ENCODE measurements around the gene MAP4K3.
"Not testable (repeated sequence)": the region's sequence is repeated elsewhere in the genome, so short reads cannot be mapped to it uniquely, and the experiment has no call there.

Gene MAP4K3

GRCh38 chr2:39395313-39395712 is 41.8 kb downstream of the MAP4K3 start:
- peaks cover 0 to 2% (median 0%) of the 10 kb centered on the region in 5 experiments for H3K9me3 ChIP-seq (ENCODE audit: control extremely low read depth in 1 of 5, control insufficient read depth in 4 of 5, insufficient read depth in 2 of 5, low read depth in 1 of 5, low read length in 4 of 5)
- 100% methylated on average over 1 of the region's 2 CpGs for WGBS (ENCODE audit: insufficient coverage)
- H3K4me1 ChIP-seq (ENCODE audit: control extremely low read depth in 1 of 4, control insufficient read depth in 4 of 4, insufficient read depth in 4 of 4, low read length in 3 of 4): no peaks in the 10 kb centered on the region
- DNase-seq: no peak
- no peaks in the 10 kb centered on the region for H3K27me3 ChIP-seq (replicated peaks in 2 of 5; ENCODE audit: control insufficient read depth in 4 of 5, insufficient read depth in 5 of 5, low read length in 4 of 5)
- H3K4me3 ChIP-seq (ENCODE audit: control insufficient read depth in 1 of 7, extremely low read depth in 1 of 7, insufficient read depth in 4 of 7, low read depth in 2 of 7, low read length in 6 of 7): no peak overlapping the region
- POLR2A ChIA-PET: no interaction called here
- CTCF ChIA-PET: interaction anchor here (1.2 kb wide), 1 partner anchor 11 kb away, joined by 3 read pairs; no protein-coding TSS in a partner anchor
- H3K36me3 ChIP-seq (ENCODE audit: control insufficient read depth in 4 of 4, insufficient read depth in 4 of 4, low read length in 3 of 4): peaks cover 0 to 3% (median 0%) of the 10 kb centered on the region in 4 experiments
- H3K27ac ChIP-seq (ENCODE audit: insufficient read depth in 1 of 2, low read depth in 1 of 2, low read length in 2 of 2, poor library complexity in 1 of 2, severe bottlenecking in 2 of 2): no peak overlapping the region

- Histone ChIP-seq H3K27ac (ENCODE audit: insufficient read depth in 1 of 2, low read depth in 1 of 2, low read length in 2 of 2, poor library complexity in 1 of 2, severe bottlenecking in 2 of 2) (no peak overlapping the region), H3K4me1 (ENCODE audit: control extremely low read depth in 1 of 4, control insufficient read depth in 4 of 4, insufficient read depth in 4 of 4, low read length in 3 of 4) (no peaks in the 10 kb centered on the region), H3K4me3 (ENCODE audit: control insufficient read depth in 1 of 7, extremely low read depth in 1 of 7, insufficient read depth in 4 of 7, low read depth in 2 of 7, low read length in 6 of 7) (no peak overlapping the region), H3K9me3 (ENCODE audit: control extremely low read depth in 1 of 5, control insufficient read depth in 4 of 5, insufficient read depth in 2 of 5, low read depth in 1 of 5, low read length in 4 of 5) (peaks cover 0 to 2% (median 0%) of the 10 kb centered on the region in 5 experiments), H3K27me3 (replicated peaks in 2 of 5; ENCODE audit: control insufficient read depth in 4 of 5, insufficient read depth in 5 of 5, low read length in 4 of 5) (no peaks in the 10 kb centered on the region), H3K36me3 (ENCODE audit: control insufficient read depth in 4 of 4, insufficient read depth in 4 of 4, low read length in 3 of 4) (peaks cover 0 to 3% (median 0%) of the 10 kb centered on the region in 4 experiments)
- CTCF ChIA-PET: interaction anchor here (0.6 to 1.2 kb wide), 2 partner anchors 11 to 336 kb away, joined by 3 read pairs; no protein-coding TSS in a partner anchor
- 73% methylated on average over 2 of the region's 5 CpGs for WGBS (ENCODE audit: insufficient coverage)
- DNase-seq: no peak
- POLR2A ChIA-PET: no interaction called here
Measured at GRCh38 chr2:39394516-39394961, 42.5 kb downstream of the MAP4K3 start.

- H3K4me1 ChIP-seq (ENCODE audit: control extremely low read depth in 1 of 4, control insufficient read depth in 4 of 4, insufficient read depth in 4 of 4, low read length in 3 of 4): no peaks in the 10 kb centered on the region
- H3K27me3 ChIP-seq (replicated peaks in 2 of 5; ENCODE audit: control insufficient read depth in 4 of 5, insufficient read depth in 5 of 5, low read length in 4 of 5): no peaks in the 10 kb centered on the region
- H3K36me3 ChIP-seq (ENCODE audit: control insufficient read depth in 4 of 4, insufficient read depth in 4 of 4, low read length in 3 of 4): peaks cover 0 to 3% (median 0%) of the 10 kb centered on the region in 4 experiments
- ChIA-PET POLR2A (interaction anchor here (0.6 kb wide), 1 partner anchor 10 kb away, joined by 3 read pairs; no protein-coding TSS in a partner anchor), CTCF (interaction anchor here (1.1 to 2.1 kb wide), 2 partner anchors 13 to 81 kb away, joined by 3 to 6 read pairs; no protein-coding TSS in a partner anchor)
- 20% methylated on average over 1 of the region's 2 CpGs for WGBS (ENCODE audit: insufficient coverage)
- H3K27ac ChIP-seq (ENCODE audit: insufficient read depth in 1 of 2, low read depth in 1 of 2, low read length in 2 of 2, poor library complexity in 1 of 2, severe bottlenecking in 2 of 2): no peak overlapping the region
- no peak overlapping the region for H3K4me3 ChIP-seq (ENCODE audit: control insufficient read depth in 1 of 7, extremely low read depth in 1 of 7, insufficient read depth in 4 of 7, low read depth in 2 of 7, low read length in 6 of 7)
- peaks cover 0 to 2% (median 0%) of the 10 kb centered on the region in 5 experiments for H3K9me3 ChIP-seq (ENCODE audit: control extremely low read depth in 1 of 5, control insufficient read depth in 4 of 5, insufficient read depth in 2 of 5, low read depth in 1 of 5, low read length in 4 of 5)
- no peak for DNase-seq
Measured at GRCh38 chr2:39392672-39393071, 44.4 kb downstream of the MAP4K3 start.

- H3K4me3 ChIP-seq (ENCODE audit: control insufficient read depth in 1 of 7, extremely low read depth in 1 of 7, insufficient read depth in 4 of 7, low read depth in 2 of 7, low read length in 6 of 7): no peak overlapping the region
- CTCF ChIA-PET: no interaction called here
- POLR2A ChIA-PET: no interaction called here
- H3K4me1 ChIP-seq (ENCODE audit: control extremely low read depth in 1 of 4, control insufficient read depth in 4 of 4, insufficient read depth in 4 of 4, low read length in 3 of 4): no peaks in the 10 kb centered on the region
- no peak overlapping the region for H3K27ac ChIP-seq (ENCODE audit: insufficient read depth in 1 of 2, low read depth in 1 of 2, low read length in 2 of 2, poor library complexity in 1 of 2, severe bottlenecking in 2 of 2)
- no peaks in the 10 kb centered on the region for H3K27me3 ChIP-seq (replicated peaks in 2 of 5; ENCODE audit: control insufficient read depth in 4 of 5, insufficient read depth in 5 of 5, low read length in 4 of 5)
- 93% methylated on average over 3 of the region's 4 CpGs for WGBS (ENCODE audit: insufficient coverage)
- DNase-seq: no peak
- peaks cover 0 to 3% (median under 1%) of the 10 kb centered on the region in 4 experiments for H3K36me3 ChIP-seq (ENCODE audit: control insufficient read depth in 4 of 4, insufficient read depth in 4 of 4, low read length in 3 of 4)
- peaks cover 0 to 4% (median 2%) of the 10 kb centered on the region in 5 experiments for H3K9me3 ChIP-seq (ENCODE audit: control extremely low read depth in 1 of 5, control insufficient read depth in 4 of 5, insufficient read depth in 2 of 5, low read depth in 1 of 5, low read length in 4 of 5)
Measured at GRCh38 chr2:39390216-39390615, 46.9 kb downstream of the MAP4K3 start.

GRCh38 chr2:39386064-39386463 is 51.0 kb downstream of the MAP4K3 start:
- Histone ChIP-seq H3K4me1 (ENCODE audit: control extremely low read depth in 1 of 4, control insufficient read depth in 4 of 4, insufficient read depth in 4 of 4, low read length in 3 of 4) (no peaks in the 10 kb centered on the region), H3K4me3 (ENCODE audit: control insufficient read depth in 1 of 7, extremely low read depth in 1 of 7, insufficient read depth in 4 of 7, low read depth in 2 of 7, low read length in 6 of 7) (no peak overlapping the region), H3K36me3 (ENCODE audit: control insufficient read depth in 4 of 4, insufficient read depth in 4 of 4, low read length in 3 of 4) (peaks cover 0 to 2% (median 0%) of the 10 kb centered on the region in 4 experiments), H3K27me3 (replicated peaks in 2 of 5; ENCODE audit: control insufficient read depth in 4 of 5, insufficient read depth in 5 of 5, low read length in 4 of 5) (no peaks in the 10 kb centered on the region), H3K9me3 (ENCODE audit: control extremely low read depth in 1 of 5, control insufficient read depth in 4 of 5, insufficient read depth in 2 of 5, low read depth in 1 of 5, low read length in 4 of 5) (peaks cover 0 to 5% (median 0%) of the 10 kb centered on the region in 5 experiments), H3K27ac (ENCODE audit: insufficient read depth in 1 of 2, low read depth in 1 of 2, low read length in 2 of 2, poor library complexity in 1 of 2, severe bottlenecking in 2 of 2) (no peak overlapping the region)
- no peak for DNase-seq
- POLR2A ChIA-PET: no interaction called here
- CTCF ChIA-PET: no interaction called here

- no CpG with 5 or more reads among the region's 2 CpGs for WGBS (ENCODE audit: insufficient coverage)
- peak in 2 of 3 donors; percentile 25 to 45 for DNase-seq
- ChIA-PET CTCF (no interaction called here), POLR2A (no interaction called here)
- H3K27ac ChIP-seq (ENCODE audit: insufficient read depth in 1 of 2, low read depth in 1 of 2, low read length in 2 of 2, poor library complexity in 1 of 2, severe bottlenecking in 2 of 2): no peak overlapping the region
- H3K36me3 ChIP-seq (ENCODE audit: control insufficient read depth in 4 of 4, insufficient read depth in 4 of 4, low read length in 3 of 4): peaks cover 0 to 2% (median 0%) of the 10 kb centered on the region in 4 experiments
- no peak overlapping the region for H3K4me3 ChIP-seq (ENCODE audit: control insufficient read depth in 1 of 7, extremely low read depth in 1 of 7, insufficient read depth in 4 of 7, low read depth in 2 of 7, low read length in 6 of 7)
- H3K4me1 ChIP-seq (ENCODE audit: control extremely low read depth in 1 of 4, control insufficient read depth in 4 of 4, insufficient read depth in 4 of 4, low read length in 3 of 4): peaks cover 0 to 3% (median 0%) of the 10 kb centered on the region in 4 experiments
- no peaks in the 10 kb centered on the region for H3K27me3 ChIP-seq (replicated peaks in 2 of 5; ENCODE audit: control insufficient read depth in 4 of 5, insufficient read depth in 5 of 5, low read length in 4 of 5)
- peaks cover 0 to 5% (median 0%) of the 10 kb centered on the region in 5 experiments for H3K9me3 ChIP-seq (ENCODE audit: control extremely low read depth in 1 of 5, control insufficient read depth in 4 of 5, insufficient read depth in 2 of 5, low read depth in 1 of 5, low read length in 4 of 5)
Measured at GRCh38 chr2:39385172-39385571, 51.9 kb downstream of the MAP4K3 start.

- WGBS (ENCODE audit: insufficient coverage): 98% methylated on average over 6 of the region's 11 CpGs
- DNase-seq; H3K4me1 ChIP-seq (ENCODE audit: control extremely low read depth in 1 of 4, control insufficient read depth in 4 of 4, insufficient read depth in 4 of 4, low read length in 3 of 4); H3K9me3 ChIP-seq (ENCODE audit: control extremely low read depth in 1 of 5, control insufficient read depth in 4 of 5, insufficient read depth in 2 of 5, low read depth in 1 of 5, low read length in 4 of 5); H3K36me3 ChIP-seq (ENCODE audit: control insufficient read depth in 4 of 4, insufficient read depth in 4 of 4, low read length in 3 of 4); H3K4me3 ChIP-seq (ENCODE audit: control insufficient read depth in 1 of 7, extremely low read depth in 1 of 7, insufficient read depth in 4 of 7, low read depth in 2 of 7, low read length in 6 of 7); H3K27me3 ChIP-seq (replicated peaks in 2 of 5; ENCODE audit: control insufficient read depth in 4 of 5, insufficient read depth in 5 of 5, low read length in 4 of 5); H3K27ac ChIP-seq (ENCODE audit: insufficient read depth in 1 of 2, low read depth in 1 of 2, low read length in 2 of 2, poor library complexity in 1 of 2, severe bottlenecking in 2 of 2); POLR2A ChIA-PET: not testable (repeated sequence)
- CTCF ChIA-PET: interaction anchor here (1.1 kb wide), 1 partner anchor 11 kb away, joined by 3 read pairs; no protein-coding TSS in a partner anchor
Measured at GRCh38 chr2:39384071-39384470, 53.0 kb downstream of the MAP4K3 start.

Measured in common myeloid progenitor, CD34-positive (primary cell).